IMR-90 (cell line): Measurements from ENCODE around the gene HSPB1. TPM values are rescaled to one million over a fixed set of nuclear protein-coding genes. Genes with fewer than 3 reads are reported as not detected.
A peak's percentile ranks its signal among the peaks of the same experiment; 100 is the strongest.

Experiments
- ATAC-seq: fragments of 200-7000 bp; cut with Tn5 transposase; 2 replicates; pipeline ENCODE4 v1.9.1; 2020; ENCODE audit warnings: low read depth, mild to moderate bottlenecking, moderate library complexity
- BruUV-seq: library from RNA; stranded (reverse); fragments of 400-500 nt; replicated peaks from 2 replicates; lab custom pipeline; 2021; lab: Mats Ljungman, UMichigan
- CTCF ChIA-PET: fragments of 300-600 bp; formaldehyde crosslinking; extraction: SDS; loops from one replicate; lab custom pipeline; 2021; ENCODE audit warnings: antibody characterized with exemption; lab: Yijun Ruan, JAX
- POLR2A ChIA-PET: fragments of 300-600 bp; sonication (Branson Sonifier 250); formaldehyde crosslinking; loops from one replicate; lab custom pipeline; 2022; ENCODE audit warnings: antibody characterized with exemption; ENCODE audit not compliant: unreplicated experiment; lab: Charles Lee
- DNase-seq: peaks from one replicate; pipeline ENCODE4 v3.0.0; 2013
- H2AFZ ChIP-seq: replicated peaks from 2 replicates; pipeline ENCODE3; 2013; ENCODE audit warnings: low read length, mild to moderate bottlenecking; ENCODE audit not compliant: poor library complexity
- H2AK5ac ChIP-seq: 2 replicates; pipeline ENCODE4 v1.6.1; 2013; ENCODE audit warnings: low read depth, low read length, inconsistent platforms
- H2AK9ac ChIP-seq: replicated peaks from 2 replicates; pipeline ENCODE3; 2013; ENCODE audit warnings: mild to moderate bottlenecking, low read depth, low read length, moderate library complexity; ENCODE audit not compliant: poor library complexity
- H2BK120ac ChIP-seq: 2 replicates; pipeline ENCODE4 v1.6.1; 2013; ENCODE audit warnings: low read depth, low read length, inconsistent platforms
- H2BK15ac ChIP-seq: 3 replicates; pipeline ENCODE4 v1.6.1; 2013; ENCODE audit warnings: low read depth, low read length, inconsistent platforms
- H2BK20ac ChIP-seq: 2 replicates; pipeline ENCODE4 v1.6.1; 2013; ENCODE audit warnings: low read depth, mild to moderate bottlenecking, inconsistent platforms, low read length, moderate library complexity
- H2BK5ac ChIP-seq: 2 replicates; pipeline ENCODE4 v1.6.1; 2013; ENCODE audit warnings: mild to moderate bottlenecking, low read depth, low read length, inconsistent platforms; ENCODE audit not compliant: poor library complexity, severe bottlenecking
- H3K14ac ChIP-seq: replicated peaks from 2 replicates; pipeline ENCODE4 v1.6.1; 2013; ENCODE audit warnings: low read depth, low read length, inconsistent platforms
- H3K18ac ChIP-seq: 2 replicates; pipeline ENCODE4 v1.6.1; 2013; ENCODE audit warnings: low read depth, low read length, control low read depth
- H3K23ac ChIP-seq: 2 replicates; pipeline ENCODE4 v1.6.1; 2013; ENCODE audit warnings: low read depth, low read length, inconsistent platforms
- H3K27ac ChIP-seq: 2 replicates; pipeline ENCODE4 v1.5.1; 2013; ENCODE audit warnings: mild to moderate bottlenecking, control low read depth, low read length; ENCODE audit not compliant: insufficient read depth
- H3K27me3 ChIP-seq: 2 replicates; pipeline ENCODE4 v1.6.1; 2013; ENCODE audit warnings: low read length; ENCODE audit not compliant: control insufficient read depth, insufficient read depth
- H3K36me3 ChIP-seq: 2 replicates; pipeline ENCODE4 v1.6.1; 2013; ENCODE audit warnings: low read length, mixed read lengths; ENCODE audit not compliant: control insufficient read depth, insufficient read depth
- H3K4ac ChIP-seq: 2 replicates; pipeline ENCODE4 v1.6.1; 2013; ENCODE audit warnings: low read depth, low read length, inconsistent platforms
- H3K4me1 ChIP-seq: 2 replicates; pipeline ENCODE4 v1.6.1; 2013; ENCODE audit warnings: low read length, mixed read lengths; ENCODE audit not compliant: control insufficient read depth, insufficient read depth
- H3K4me2 ChIP-seq: 2 replicates; pipeline ENCODE4 v1.6.1; 2013; ENCODE audit warnings: low read depth, mild to moderate bottlenecking, control low read depth, low read length, moderate library complexity
- H3K4me3 ChIP-seq: 2 replicates; pipeline ENCODE4 v1.5.1; 2013; ENCODE audit warnings: low read depth, mild to moderate bottlenecking, control low read depth, low read length, moderate library complexity; ENCODE audit not compliant: insufficient read depth
- H3K56ac ChIP-seq: 2 replicates; pipeline ENCODE4 v1.6.1; 2013; ENCODE audit warnings: low read length, inconsistent platforms; ENCODE audit not compliant: insufficient read depth; ENCODE audit errors: extremely low read depth
- H3K79me1 ChIP-seq, 2 experiments: 2 replicates each; pipeline ENCODE4 v1.6.1; 2013; ENCODE audit warnings: low read length in 2 of 2, inconsistent platforms in 1 of 2, low read depth in 1 of 2
- H3K9ac ChIP-seq: 2 replicates; pipeline ENCODE4 v1.6.1; 2013; ENCODE audit warnings: low read depth, low read length, control low read depth
- H3K9me1 ChIP-seq: 2 replicates; pipeline ENCODE4 v1.6.1; 2013; ENCODE audit warnings: low read length, inconsistent platforms; ENCODE audit not compliant: insufficient read depth
- H3K9me3 ChIP-seq: 2 replicates; pipeline ENCODE4 v1.6.1; 2013; ENCODE audit warnings: low read length; ENCODE audit not compliant: control insufficient read depth, insufficient read depth
- H4K20me1 ChIP-seq: 2 replicates; pipeline ENCODE4 v1.6.1; 2013; ENCODE audit warnings: low read length, inconsistent platforms; ENCODE audit not compliant: insufficient read depth
- H4K5ac ChIP-seq: 2 replicates; pipeline ENCODE4 v1.6.1; 2013; ENCODE audit warnings: mild to moderate bottlenecking, low read depth, low read length, control low read depth
- H4K8ac ChIP-seq, 2 experiments: 2 replicates each; pipeline ENCODE4 v1.6.1; 2013; ENCODE audit warnings: low read depth in 2 of 2, low read length in 2 of 2, control low read depth in 1 of 2, inconsistent platforms in 1 of 2
- H4K91ac ChIP-seq: 2 replicates; pipeline ENCODE4 v1.6.1; 2013; ENCODE audit warnings: low read depth, low read length, inconsistent platforms; ENCODE audit not compliant: insufficient read depth
- BHLHE40 ChIP-seq: fragments of 150-350 bp; IDR thresholded peaks from 2 replicates; pipeline ENCODE4 v1.6.1; 2016; ENCODE audit warnings: mild to moderate bottlenecking, low read depth, low read length
- CEBPB ChIP-seq: IDR thresholded peaks from 2 replicates; pipeline ENCODE4 v1.6.1; 2012; ENCODE audit warnings: low read depth, low read length, improper control_type of control experiment
- CHD1 ChIP-seq: IDR thresholded peaks from 2 replicates; pipeline ENCODE4 v1.6.1; 2012; ENCODE audit warnings: low read depth, low read length, improper control_type of control experiment
- FOS ChIP-seq: fragments of 150-350 bp; IDR thresholded peaks from 2 replicates; pipeline ENCODE4 v1.6.1; 2016; ENCODE audit warnings: low read depth, low read length
- MAFK ChIP-seq: IDR thresholded peaks from 2 replicates; pipeline ENCODE4 v1.6.1; 2012; ENCODE audit warnings: low read depth, low read length, improper control_type of control experiment
- MAZ ChIP-seq: IDR thresholded peaks from 2 replicates; pipeline ENCODE4 v1.6.1; 2012; ENCODE audit warnings: low read depth, mild to moderate bottlenecking, low read length, improper control_type of control experiment, moderate library complexity, borderline replicate concordance
- NFE2L2 ChIP-seq: fragments of 150-350 bp; IDR thresholded peaks from 2 replicates; pipeline ENCODE4 v1.6.1; 2016; ENCODE audit warnings: low read depth, mild to moderate bottlenecking, low read length
- RAD21 ChIP-seq: IDR thresholded peaks from 2 replicates; pipeline ENCODE4 v1.6.1; 2012; ENCODE audit warnings: low read length, improper control_type of control experiment
- RCOR1 ChIP-seq: IDR thresholded peaks from 2 replicates; pipeline ENCODE4 v1.6.1; 2012; ENCODE audit warnings: mild to moderate bottlenecking, low read length, improper control_type of control experiment; ENCODE audit not compliant: insufficient replicate concordance
- RFX5 ChIP-seq: IDR thresholded peaks from 2 replicates; pipeline ENCODE4 v1.8.0; 2012; ENCODE audit warnings: low read depth, mild to moderate bottlenecking, low read length, moderate library complexity
- WGBS, 2 experiments: methylation state at CpG; one replicate each; pipeline versions ENCODE4 v1.1.5 to v1.1.7; 2013; ENCODE audit warnings: missing lambda C conversion rate in 2 of 2; ENCODE audit not compliant: insufficient read length in 1 of 2; ENCODE audit errors: extremely low coverage in 2 of 2; 5-methylcytosine and 5-hydroxymethylcytosine counted together
- dilution Hi-C: fragments of 300-500 bp; cut with HindIII; formaldehyde crosslinking; loops from one replicate; pipeline ENCODE4 v1.14.3; 2018; ENCODE audit warnings: low sequenced_read_pairs; ENCODE audit not compliant: unreplicated experiment
- in situ Hi-C: fragments of 300-500 bp; cut with MboI; formaldehyde crosslinking; loops from 3 replicates; pipeline ENCODE4 v1.14.3; 2019; ENCODE audit warnings: low sequenced_read_pairs, inconsistent platforms, mixed read lengths
- intact Hi-C: fragments of 100-400 bp; cut with micrococcal nuclease; formaldehyde crosslinking; loops from 2 replicates; pipeline ENCODE4 v1.10.0; 2022
- polyA plus RNA-seq, 3 experiments: library from polyadenylated mRNA; depleted of rRNA; stranded (reverse); fragments of >200 nt; gene quantifications; 2 replicates each; pipeline ENCODE4 v1.2.3, GENCODE V29; 2012; ENCODE audit warnings: low replicate concordance in 1 of 3
- total RNA-seq: library from RNA; depleted of rRNA; stranded (reverse); fragments of >200 nt; gene quantifications from 2 replicates; pipeline ENCODE4 v1.2.3, GENCODE V29; 2012
- TF ChIP-seq, protein P1 (sequence below): conservative IDR thresholded peaks from 2 replicates; pipeline ENCODE4 v1.5.1; 2012; ENCODE audit warnings: mild to moderate bottlenecking, low read depth, low read length, improper control_type of control experiment
- TF ChIP-seq, protein P2 (sequence below): fragments of 150-350 bp; IDR thresholded peaks from 2 replicates; pipeline ENCODE4 v1.6.1; 2017; ENCODE audit warnings: mild to moderate bottlenecking, antibody characterized with exemption, low read length, low read depth

Gene HSPB1
- total and polyA plus RNA-seq, 2 of the 4 experiments (the other 2 are of a cell fraction), result 33.2 to 1,363 TPM

GRCh38 chr7:76259124-76260093, 43.1 kb upstream of the HSPB1 start (continued):
- TF ChIP-seq MAZ, result no peak

GRCh38 chr7:76260171-76260703, 42.2 kb upstream of the HSPB1 start:
- Histone ChIP-seq H3K4ac (no peak overlapping the region), H3K27me3 (peaks cover 26% of the 10 kb centered on the region), H4K20me1 (no peaks in the 10 kb centered on the region), H3K56ac (no peak overlapping the region), H3K27ac (no peak overlapping the region), H3K4me2 (peak overlapping the region; percentile 13; the same call in 1 of the 2 replicates), H4K91ac (no peak overlapping the region), H4K5ac (no peak overlapping the region), H3K4me1 (no peaks in the 10 kb centered on the region), H3K4me3 (no peak overlapping the region), H4K8ac (no peak overlapping the region), H2BK120ac (no peak overlapping the region), H3K9me3 (no peaks in the 10 kb centered on the region), H3K9me1 (no peaks in the 10 kb centered on the region), H2AK5ac (no peak overlapping the region), H3K9ac (no peak overlapping the region), H2BK15ac (no peak overlapping the region), H2AFZ (peak overlapping the region; percentile 51), H2AK9ac (peak overlapping the region; percentile 16), H3K23ac (no peak overlapping the region), H3K79me1 (no peaks in the 10 kb centered on the region), H2BK5ac (no peak overlapping the region), H3K18ac (no peak overlapping the region), H3K14ac (no peak overlapping the region), H3K36me3 (no peaks in the 10 kb centered on the region), H2BK20ac (no peak overlapping the region)
- dilution Hi-C loops, result no loop called here
- intact Hi-C loops, result no loop called here
- DNase-seq, result no peak
- 0% methylated on average over 4 of the region's 28 CpGs; no CpG with 5 or more reads in 1 of the 2 experiments for WGBS, 2 experiments
- in situ Hi-C loops, result no loop called here
- POLR2A ChIA-PET, result no interaction called here
- BruUV-seq, result no TSS peak
- peak; percentile 65 for ATAC-seq
- CTCF ChIA-PET, result no interaction called here
- TF ChIP-seq, protein P1, sequence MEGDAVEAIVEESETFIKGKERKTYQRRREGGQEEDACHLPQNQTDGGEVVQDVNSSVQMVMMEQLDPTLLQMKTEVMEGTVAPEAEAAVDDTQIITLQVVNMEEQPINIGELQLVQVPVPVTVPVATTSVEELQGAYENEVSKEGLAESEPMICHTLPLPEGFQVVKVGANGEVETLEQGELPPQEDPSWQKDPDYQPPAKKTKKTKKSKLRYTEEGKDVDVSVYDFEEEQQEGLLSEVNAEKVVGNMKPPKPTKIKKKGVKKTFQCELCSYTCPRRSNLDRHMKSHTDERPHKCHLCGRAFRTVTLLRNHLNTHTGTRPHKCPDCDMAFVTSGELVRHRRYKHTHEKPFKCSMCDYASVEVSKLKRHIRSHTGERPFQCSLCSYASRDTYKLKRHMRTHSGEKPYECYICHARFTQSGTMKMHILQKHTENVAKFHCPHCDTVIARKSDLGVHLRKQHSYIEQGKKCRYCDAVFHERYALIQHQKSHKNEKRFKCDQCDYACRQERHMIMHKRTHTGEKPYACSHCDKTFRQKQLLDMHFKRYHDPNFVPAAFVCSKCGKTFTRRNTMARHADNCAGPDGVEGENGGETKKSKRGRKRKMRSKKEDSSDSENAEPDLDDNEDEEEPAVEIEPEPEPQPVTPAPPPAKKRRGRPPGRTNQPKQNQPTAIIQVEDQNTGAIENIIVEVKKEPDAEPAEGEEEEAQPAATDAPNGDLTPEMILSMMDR, result no peak
- TF ChIP-seq MAFK (no peak), CEBPB (no peak), RFX5 (no peak), MAZ (no peak), RCOR1 (no peak), CHD1 (no peak), FOS (no peak), NFE2L2 (no peak), BHLHE40 (no peak), RAD21 (no peak)
- TF ChIP-seq, protein P2, sequence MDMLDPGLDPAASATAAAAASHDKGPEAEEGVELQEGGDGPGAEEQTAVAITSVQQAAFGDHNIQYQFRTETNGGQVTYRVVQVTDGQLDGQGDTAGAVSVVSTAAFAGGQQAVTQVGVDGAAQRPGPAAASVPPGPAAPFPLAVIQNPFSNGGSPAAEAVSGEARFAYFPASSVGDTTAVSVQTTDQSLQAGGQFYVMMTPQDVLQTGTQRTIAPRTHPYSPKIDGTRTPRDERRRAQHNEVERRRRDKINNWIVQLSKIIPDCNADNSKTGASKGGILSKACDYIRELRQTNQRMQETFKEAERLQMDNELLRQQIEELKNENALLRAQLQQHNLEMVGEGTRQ, result no peak
